Dendritic cell treated with granulocyte-macrophage colony-stimulating factor and Interleukin-4, amounts not matched to agents 40 ng/mL and 50 ng/mL, for 4 days (primary cell): ENCODE results near the gene SLPI.

Experiments
- H3K27ac Mint-ChIP-seq: one replicate; pipeline ENCODE4 v1.8.0; 2022; ENCODE audit warnings: mild to moderate bottlenecking, mixed read lengths
- H3K27me3 Mint-ChIP-seq: one replicate; pipeline ENCODE4 v1.8.0; 2022; ENCODE audit warnings: mild to moderate bottlenecking, mixed read lengths
- H3K36me3 Mint-ChIP-seq: one replicate; pipeline ENCODE4 v1.8.0; 2022; ENCODE audit warnings: low read depth, mixed read lengths
- H3K4me1 Mint-ChIP-seq: one replicate; pipeline ENCODE4 v1.8.0; 2022; ENCODE audit warnings: low read depth, mixed read lengths
- H3K4me3 Mint-ChIP-seq: one replicate; pipeline ENCODE4 v1.8.0; 2022; ENCODE audit warnings: mild to moderate bottlenecking, moderate library complexity, mixed read lengths
- H3K9me3 Mint-ChIP-seq: one replicate; pipeline ENCODE4 v1.8.0; 2022; ENCODE audit warnings: mixed read lengths
- intact Hi-C: fragments of 100-400 bp; cut with micrococcal nuclease; formaldehyde crosslinking; loops from one replicate; pipeline ENCODE4 v1.15.0; 2022

SLPI gene

DNA sequence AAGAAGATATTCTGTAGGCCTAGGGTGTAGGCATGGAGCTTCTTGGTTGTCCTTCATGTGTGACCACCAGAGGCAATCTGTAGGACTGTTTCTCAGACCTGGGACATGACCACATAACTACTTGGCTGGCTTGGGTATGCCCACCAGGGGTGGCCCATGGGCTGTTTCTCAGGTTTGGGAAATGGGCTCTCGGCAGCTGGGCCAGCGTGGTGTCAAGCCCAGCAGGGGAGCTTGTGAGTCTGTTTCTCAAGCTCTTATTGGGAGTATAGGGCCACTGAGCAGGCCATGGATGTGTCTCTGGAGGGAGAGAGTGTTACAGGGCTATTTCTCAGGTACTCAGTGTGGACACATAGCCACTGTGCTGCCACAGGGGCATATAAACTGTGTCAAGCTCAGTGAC, 35.7 kb downstream of the SLPI start:
- Mint-ChIP-seq H3K4me3 (no peak overlapping the region), H3K27me3 (peaks cover 37% of the 10 kb centered on the region), H3K4me1 (no peaks in the 10 kb centered on the region), H3K9me3 (no peaks in the 10 kb centered on the region), H3K27ac (no peak overlapping the region), H3K36me3 (no peaks in the 10 kb centered on the region)
- intact Hi-C loops, result no loop called here

DNA sequence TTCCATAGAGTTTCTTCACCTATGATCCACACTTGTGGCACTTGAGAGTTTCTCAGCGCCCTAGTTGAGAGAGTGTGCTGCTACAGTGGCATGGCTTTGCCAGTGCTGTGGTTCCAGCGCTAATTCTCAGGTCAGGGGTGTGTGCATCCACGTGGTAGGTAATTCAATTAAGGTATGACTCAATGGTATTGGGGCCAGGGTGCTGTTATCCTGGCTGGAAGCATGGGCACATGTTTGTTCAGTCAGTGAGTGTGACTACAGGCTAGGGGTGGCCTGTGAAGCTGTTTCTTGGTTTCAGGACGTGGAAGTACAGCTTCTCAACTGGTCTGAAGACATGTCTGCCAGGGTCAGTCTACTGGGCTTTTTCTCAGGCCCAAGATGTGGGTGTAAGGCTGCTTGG, 36.2 kb downstream of the SLPI start:
- intact Hi-C loops, result no loop called here
- H3K4me3 Mint-ChIP-seq, result no peak overlapping the region
- no peaks in the 10 kb centered on the region for H3K4me1 Mint-ChIP-seq
- peaks cover 37% of the 10 kb centered on the region for H3K27me3 Mint-ChIP-seq
- H3K27ac Mint-ChIP-seq, result no peak overlapping the region
- no peaks in the 10 kb centered on the region for H3K36me3 Mint-ChIP-seq
- H3K9me3 Mint-ChIP-seq, result no peaks in the 10 kb centered on the region

DNA sequence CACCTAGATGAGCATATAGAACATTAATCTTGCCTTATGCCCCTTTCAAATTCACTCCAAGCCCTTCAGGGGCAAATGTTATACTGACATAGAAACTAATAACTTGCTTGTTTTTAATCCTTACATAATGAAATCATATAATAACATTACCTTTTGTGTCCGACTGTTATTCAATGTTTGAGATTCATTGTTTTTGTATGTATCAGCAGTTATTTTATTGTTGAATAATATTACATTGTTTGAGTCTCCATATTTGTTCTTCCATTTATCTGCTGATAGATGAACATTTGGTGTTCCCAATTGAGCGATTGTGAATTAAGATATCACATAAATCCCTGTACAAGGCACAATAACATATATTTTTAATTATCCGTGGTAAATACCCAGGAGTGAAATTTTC, 41.5 kb downstream of the SLPI start:
- Mint-ChIP-seq H3K4me3 (no peak overlapping the region), H3K4me1 (no peaks in the 10 kb centered on the region), H3K27ac (no peak overlapping the region), H3K27me3 (peaks cover 21% of the 10 kb centered on the region), H3K36me3 (no peaks in the 10 kb centered on the region), H3K9me3 (no peaks in the 10 kb centered on the region)
- intact Hi-C loops, result no loop called here

DNA sequence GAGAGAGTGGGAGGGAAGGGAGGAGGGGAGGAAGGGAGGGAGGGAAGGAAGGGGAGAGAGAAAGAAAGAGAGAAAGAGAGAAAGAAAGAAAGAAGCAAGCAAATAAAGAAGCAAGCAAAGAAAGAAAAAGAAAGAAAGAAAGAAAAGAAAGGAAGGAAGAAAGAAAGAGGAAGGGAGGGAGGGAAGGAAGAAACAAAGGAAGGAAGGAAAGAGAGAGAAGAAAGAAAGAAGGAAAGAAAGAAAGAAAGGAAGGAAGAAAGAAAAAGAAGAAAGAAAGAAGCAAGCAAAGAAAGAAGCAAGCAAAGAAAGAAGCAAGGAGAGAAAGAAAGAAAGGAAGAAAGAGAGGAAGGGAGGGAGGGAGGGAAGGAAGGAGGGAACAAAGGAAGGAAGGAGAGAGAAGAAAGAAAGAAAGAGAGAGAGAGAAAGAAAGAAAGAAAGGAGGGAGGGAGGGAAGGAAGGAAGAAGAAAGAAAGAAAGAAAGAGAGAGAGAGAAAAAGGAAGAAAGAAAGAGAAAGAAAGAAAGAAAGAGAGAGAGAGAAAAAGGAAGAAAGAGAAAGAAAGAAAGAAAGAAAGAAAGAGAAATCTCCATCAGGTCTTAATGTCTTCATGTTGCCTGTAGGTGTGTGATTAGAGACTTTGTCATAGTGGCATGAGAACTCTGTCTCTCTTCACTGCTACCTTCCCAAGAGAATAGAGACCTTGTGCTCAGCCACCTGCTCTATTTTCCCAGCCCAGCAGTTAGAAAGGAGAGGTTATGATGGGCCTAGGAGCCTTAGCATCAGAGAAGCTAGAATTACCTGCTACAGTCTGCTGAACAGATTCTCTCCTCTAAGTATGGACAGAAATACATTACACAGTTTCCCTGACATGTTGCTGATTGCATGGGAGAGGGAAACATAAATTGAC, 42.5 kb downstream of the SLPI start:
- Mint-ChIP-seq H3K4me1 (no peaks in the 10 kb centered on the region), H3K36me3 (no peaks in the 10 kb centered on the region), H3K4me3 (no peak overlapping the region), H3K27ac (no peak overlapping the region), H3K9me3 (no peaks in the 10 kb centered on the region), H3K27me3 (peaks cover 23% of the 10 kb centered on the region)
- intact Hi-C loops, result no loop called here

DNA sequence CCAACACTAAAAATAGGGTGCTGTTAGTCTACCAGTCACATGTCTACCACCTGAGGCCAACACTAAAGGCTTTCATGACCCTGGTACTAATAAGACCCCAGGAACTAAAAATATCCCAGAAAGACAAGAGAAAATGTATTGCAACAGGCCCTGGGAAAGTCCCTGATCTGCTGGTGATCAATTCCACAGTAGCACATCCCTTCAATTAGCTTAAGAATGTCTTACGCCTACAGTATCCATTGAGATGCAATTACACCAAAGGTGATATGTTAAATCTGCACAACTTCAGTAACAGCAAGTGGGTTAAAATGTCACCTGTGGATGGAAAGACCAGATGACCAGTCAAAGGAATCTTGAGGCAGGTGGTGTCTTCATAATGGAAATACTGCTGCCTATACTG, 44.4 kb downstream of the SLPI start:
- Mint-ChIP-seq H3K4me3 (no peak overlapping the region), H3K27ac (no peak overlapping the region), H3K4me1 (no peaks in the 10 kb centered on the region), H3K36me3 (no peaks in the 10 kb centered on the region), H3K27me3 (peaks cover 29% of the 10 kb centered on the region), H3K9me3 (no peaks in the 10 kb centered on the region)
- intact Hi-C loops, result no loop called here

DNA sequence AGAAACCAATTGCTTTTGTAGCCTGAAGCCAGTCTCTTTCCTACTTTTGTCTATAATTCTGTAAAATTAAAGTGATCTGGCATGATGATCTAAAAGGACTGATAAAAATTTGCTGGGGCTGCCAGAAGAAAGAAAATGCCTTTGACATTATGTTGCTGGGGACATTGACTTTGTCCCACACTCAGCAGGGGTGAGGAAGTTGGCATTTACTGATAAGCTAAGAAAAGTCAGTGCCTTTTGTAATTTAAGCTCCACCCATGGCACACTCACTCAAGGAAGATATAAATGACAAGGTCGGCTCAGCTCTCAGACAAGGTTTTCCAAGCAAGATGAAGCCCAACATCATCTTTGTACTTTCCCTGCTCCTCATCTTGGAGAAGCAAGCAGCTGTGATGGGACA, 47.6 kb downstream of the SLPI start, which contains the start of gene SEMG1:
Gene SEMG1, plus strand, starts transcription at position 309 of the 400 bp plus-strand sequence. Its CDS starts 21 bp downstream, at position 330.
- no peaks in the 10 kb centered on the region for H3K9me3 Mint-ChIP-seq
- peaks cover 24% of the 10 kb centered on the region for H3K27me3 Mint-ChIP-seq
- no peak within 1 kb of the TSS for H3K4me3 Mint-ChIP-seq
- intact Hi-C loops, result no loop called here
- H3K27ac Mint-ChIP-seq, result no peak within 1 kb of the TSS
- H3K4me1 Mint-ChIP-seq, result no peaks in the 10 kb centered on the region
- H3K36me3 Mint-ChIP-seq, result no peaks in the 10 kb centered on the region
